Fibroblast of upper back skin (primary cell): ENCODE results near the gene KIFC3.

Experiments used
- DNase-seq: peaks from one replicate; pipeline ENCODE4 v3.0.0-alpha.2; 2013

KIFC3 gene

GRCh38 chr16:57764341-57765159 lies 37.7 kb downstream of the KIFC3 start:
- peak; percentile 84 for DNase-seq

DNA sequence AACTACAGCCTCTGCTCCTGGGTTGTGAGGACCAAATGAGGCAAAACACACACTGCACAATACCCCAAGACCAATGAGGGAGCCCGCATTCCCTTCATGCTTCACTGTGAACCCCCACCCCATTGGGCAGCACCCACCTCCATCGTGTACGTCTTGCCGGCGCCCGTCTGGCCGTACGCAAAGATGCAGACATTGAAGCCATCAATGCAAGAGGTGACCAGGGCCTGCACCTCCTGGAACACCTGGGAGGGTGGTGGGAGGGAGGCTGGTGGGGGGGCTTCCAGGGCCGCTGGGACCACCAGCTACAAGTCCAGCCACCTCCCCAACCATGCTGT lies 38.3 kb downstream of the KIFC3 start:
- no peak for DNase-seq

GRCh38 chr16:57763285-57764005 lies 38.8 kb downstream of the KIFC3 start:
- no peak for DNase-seq

GRCh38 chr16:57762365-57763040 lies 39.8 kb downstream of the KIFC3 start:
- no peak for DNase-seq

DNA sequence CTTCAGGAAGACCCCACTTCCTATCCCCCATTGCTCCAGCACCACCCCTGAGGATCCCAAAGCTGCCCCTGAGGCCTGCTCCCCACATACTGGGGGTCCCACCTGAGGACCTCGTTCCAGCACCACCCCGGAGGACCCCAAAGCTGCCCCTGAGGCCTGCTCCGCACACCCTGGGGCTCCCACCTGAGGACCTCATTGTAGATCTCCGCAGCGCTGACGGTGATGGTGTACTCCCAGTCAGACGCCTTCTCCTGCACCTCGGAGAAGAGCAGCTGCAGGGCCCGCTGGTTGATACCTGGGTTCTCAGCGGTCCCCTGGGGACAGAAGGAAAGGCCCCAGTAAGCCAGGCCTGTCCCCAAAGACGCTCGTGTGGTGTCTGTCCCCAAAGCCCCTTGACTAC lies 40.3 kb downstream of the KIFC3 start:
- no peak for DNase-seq

GRCh38 chr16:57761301-57761700 lies 41.0 kb downstream of the KIFC3 start:
- DNase-seq = no peak

DNA sequence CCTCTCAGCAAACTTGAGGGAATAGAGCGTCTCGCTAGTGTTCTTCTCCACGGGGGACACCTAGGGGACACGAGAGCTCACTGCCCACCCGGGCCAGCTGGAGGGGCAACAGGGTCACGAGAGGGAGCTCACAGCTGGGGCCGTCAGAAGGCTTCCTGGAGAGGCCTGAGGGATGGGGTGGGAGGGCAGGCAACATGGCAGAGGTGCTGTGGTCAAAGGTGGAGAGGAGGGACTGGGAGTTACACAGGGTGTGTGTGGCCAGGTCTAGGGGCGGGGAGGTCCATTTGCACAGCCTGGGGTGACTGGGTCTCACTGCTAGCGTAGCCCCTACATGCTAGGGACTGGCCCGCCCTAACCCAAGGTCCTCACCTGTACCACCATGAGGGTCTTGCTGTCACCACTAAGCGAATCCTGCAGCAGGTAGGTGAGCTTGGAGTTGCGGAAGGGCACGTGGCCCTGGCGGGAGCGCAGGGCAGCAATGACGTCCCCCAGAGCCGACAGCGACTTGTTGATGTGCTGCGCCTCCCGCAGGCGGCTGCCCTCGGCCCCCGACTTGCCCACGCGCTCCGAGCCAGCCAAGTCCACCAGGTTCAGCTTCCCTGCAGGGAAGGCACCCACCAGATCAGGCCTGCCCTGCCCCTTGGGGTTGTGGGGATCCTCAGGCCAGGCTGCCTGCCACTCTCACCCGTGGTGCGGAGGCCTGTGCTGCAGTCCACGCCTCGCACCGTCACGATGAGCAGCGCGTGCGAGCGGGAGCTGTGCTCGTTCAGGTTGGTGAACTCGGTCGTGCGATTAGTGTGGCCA lies 41.7 kb downstream of the KIFC3 start:
- DNase-seq = no peak

DNA sequence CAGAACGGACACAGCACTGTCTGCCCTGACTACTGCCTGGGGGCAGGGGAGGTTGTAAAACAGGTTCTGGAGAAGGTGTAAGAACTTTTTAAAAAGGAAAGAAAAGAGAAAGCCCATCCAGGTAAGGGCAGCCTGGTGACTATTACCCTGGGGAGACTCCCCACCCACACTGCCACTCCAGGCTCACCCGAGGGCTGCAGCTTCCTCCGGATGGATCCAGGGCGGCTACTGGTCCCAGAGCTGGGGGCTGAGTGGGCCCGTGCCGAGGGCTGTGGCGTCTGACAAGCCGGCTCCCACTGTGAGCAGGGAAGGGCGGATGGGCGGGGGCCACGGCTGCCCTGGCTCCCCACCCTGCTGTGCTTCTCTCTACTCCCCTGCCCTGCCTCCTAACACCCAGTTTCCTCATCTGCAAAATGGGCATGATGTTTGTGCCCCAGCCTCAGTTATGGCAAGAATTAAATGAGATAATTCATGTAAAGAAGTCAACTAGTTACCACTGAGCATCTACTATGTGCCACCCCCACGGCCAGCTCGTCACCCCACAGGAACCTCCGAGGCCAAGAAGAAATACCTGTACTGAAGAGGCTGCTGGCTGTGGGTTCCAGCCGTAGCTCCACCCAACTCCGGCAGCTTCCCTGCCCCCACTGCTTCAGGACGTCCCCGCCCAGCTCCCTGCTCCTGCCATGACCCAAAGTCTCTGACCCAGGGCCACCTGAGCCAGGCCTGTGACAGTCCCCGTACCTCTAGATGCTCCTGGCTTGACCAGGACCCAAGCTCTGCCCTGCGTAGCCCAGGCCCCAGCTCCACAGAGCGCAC lies 42.5 kb downstream of the KIFC3 start:
- no peak for DNase-seq

- DNase-seq = no peak
Measured at GRCh38 chr16:57759131-57759530, 43.2 kb downstream of the KIFC3 start.

GRCh38 chr16:57758331-57759117 lies 43.8 kb downstream of the KIFC3 start:
- no peak for DNase-seq

DNA sequence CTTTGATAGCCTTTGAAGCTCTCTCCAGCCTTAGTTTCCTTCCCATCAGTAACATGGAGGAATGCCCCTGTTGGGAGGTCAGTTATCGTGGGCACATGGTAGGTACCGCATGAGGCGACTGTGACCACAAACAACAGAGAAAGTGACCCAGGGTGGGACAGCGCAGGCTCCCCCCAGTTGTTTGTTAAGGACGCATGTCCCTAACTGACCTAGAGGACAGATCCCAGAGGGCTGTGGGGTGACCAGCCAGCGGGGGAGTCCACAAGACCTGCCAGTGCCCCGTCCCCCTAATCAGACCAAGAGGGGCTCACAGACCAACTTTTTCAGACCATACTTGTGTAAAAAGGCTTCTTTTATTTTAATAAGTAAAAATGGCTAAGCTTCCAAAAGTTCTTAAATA lies 44.4 kb downstream of the KIFC3 start:
- DNase-seq = no peak

GRCh38 chr16:57757326-57757786 lies 44.9 kb downstream of the KIFC3 start:
- peak; percentile 67 for DNase-seq

- DNase-seq = no peak
Measured at GRCh38 chr16:57756424-57757325, 45.6 kb downstream of the KIFC3 start.

GRCh38 chr16:57755726-57756423 lies 46.4 kb downstream of the KIFC3 start:
- no peak for DNase-seq

- no peak for DNase-seq
Measured at GRCh38 chr16:57755061-57755684, 47.1 kb downstream of the KIFC3 start.

DNA sequence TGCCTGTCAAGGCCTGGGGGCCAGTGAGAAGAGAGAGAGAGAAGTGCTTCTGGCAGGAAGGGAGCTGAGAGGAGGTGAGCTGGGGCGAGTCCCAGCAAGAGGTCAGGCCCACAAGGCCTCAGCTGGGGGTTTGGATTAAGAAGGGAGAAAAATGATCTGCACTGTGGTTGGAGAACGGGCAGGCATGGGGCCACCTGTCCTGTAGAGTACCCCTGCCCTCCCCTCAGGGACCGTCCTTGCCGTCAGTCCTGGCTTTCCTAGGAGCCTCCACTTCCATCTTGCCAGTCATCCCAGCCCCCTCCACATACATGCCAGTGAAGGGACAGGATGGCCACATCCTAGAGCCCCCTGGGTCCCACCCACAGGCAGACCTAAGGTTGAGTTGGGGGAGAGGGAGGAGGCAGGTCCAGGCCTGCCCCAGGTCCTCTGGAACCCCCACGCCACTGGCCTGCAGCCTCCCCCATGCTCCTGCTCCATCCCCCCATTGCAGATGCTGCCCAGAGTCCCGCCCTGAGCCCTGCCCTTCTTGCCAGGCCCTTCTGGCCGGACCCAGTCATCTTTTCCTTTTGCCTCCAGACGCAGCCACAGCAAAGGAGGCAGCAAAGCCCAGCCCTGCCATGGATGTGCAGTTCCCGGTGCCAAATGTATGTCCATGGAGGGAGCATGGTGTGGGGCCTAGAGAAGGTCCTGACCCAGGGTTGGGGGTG lies 47.8 kb downstream of the KIFC3 start:
- no peak for DNase-seq

DNA sequence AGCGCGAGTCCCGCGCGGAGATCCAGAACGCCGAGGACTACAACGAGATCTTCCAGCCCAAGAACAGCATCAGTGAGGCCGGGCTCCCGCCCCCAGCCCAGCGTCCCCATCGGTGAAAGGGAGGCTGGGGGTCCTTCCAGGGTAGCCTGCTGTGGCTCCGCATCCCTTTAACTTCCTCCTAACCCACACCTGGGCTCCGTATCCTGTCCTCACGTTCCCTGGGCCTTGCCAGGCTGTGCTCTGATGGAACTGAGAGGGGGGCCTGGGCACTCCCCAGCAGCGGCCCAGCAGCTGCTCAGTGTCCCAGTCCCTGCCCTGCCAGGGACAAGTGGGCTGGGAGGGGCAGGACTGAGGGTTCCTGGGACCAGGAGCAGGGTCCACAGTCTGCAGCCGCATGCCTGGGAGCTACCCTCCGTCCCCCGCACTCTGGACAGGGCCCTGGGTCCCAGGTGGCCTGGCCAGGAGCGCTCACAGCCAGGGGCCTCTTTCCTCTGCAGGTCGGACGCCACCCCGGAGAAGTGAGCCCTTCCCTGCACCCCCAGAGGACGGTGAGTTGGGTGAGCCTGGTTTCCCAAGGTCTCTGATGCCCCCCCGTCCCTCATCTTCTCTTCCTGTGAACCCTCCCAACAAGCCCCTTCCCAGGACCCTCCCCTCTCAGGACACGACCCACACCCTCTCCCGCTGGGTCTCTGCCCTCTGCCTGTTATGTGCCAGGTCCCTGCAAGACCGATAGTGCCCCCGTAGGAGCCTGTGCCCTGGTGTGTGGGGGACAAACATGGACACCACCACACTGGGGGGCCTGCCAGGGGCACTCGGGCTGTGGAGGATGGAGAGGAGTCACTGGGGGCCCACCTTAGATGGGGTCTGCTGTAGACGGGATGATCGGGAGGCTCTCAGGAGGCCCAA lies 48.6 kb downstream of the KIFC3 start:
- DNase-seq = no peak
